Right lobe of liver (tissue), 4 donors: ENCODE data around the gene FBXL19.

Source experiments
- POLR2A ChIP-seq: fragments of 450-650 bp; IDR thresholded peaks from one replicate; pipeline ENCODE4 v1.6.1; 2017; ENCODE audit warnings: antibody characterized with exemption, mild to moderate bottlenecking
- TF ChIP-seq, protein P1 (sequence below), 4 donors: fragments of 200-600 bp in 3 of 4; fragments of 450-650 bp in 1 of 4; IDR thresholded peaks; one replicate each; pipeline versions ENCODE4 v1.5.1 to v1.8.0; 2016 to 2022; ENCODE audit warnings: antibody characterized with exemption in 4 of 4, mild to moderate bottlenecking in 2 of 4
- donor health status: DM: no; HTN: no; CAD: no.
- donor health status: DM: no; HTN: no; CAD: no.
- donor health status: DM: no; HTN: yes; CAD: no.

DNA sequence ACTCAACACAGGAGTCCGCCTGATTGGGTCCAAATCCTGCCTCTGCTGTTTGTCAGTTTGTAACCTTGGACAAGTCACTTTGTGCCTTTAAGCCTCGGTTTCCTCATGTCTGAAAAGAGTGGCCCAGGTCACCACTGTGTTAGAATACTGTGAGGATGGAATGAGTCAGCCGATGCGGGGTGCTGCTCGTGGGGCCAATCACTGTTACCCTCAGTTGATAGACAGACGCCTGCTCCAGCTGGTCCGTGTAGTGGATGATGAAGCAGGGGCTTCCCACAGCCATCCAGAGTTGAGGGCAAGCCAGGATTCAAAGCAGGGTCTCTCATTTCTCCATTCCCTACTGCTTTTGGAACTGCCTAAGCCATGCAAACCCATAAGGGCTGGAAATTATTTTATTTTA is 5.8 kb downstream of the FBXL19 start:
- TF ChIP-seq, protein P1, sequence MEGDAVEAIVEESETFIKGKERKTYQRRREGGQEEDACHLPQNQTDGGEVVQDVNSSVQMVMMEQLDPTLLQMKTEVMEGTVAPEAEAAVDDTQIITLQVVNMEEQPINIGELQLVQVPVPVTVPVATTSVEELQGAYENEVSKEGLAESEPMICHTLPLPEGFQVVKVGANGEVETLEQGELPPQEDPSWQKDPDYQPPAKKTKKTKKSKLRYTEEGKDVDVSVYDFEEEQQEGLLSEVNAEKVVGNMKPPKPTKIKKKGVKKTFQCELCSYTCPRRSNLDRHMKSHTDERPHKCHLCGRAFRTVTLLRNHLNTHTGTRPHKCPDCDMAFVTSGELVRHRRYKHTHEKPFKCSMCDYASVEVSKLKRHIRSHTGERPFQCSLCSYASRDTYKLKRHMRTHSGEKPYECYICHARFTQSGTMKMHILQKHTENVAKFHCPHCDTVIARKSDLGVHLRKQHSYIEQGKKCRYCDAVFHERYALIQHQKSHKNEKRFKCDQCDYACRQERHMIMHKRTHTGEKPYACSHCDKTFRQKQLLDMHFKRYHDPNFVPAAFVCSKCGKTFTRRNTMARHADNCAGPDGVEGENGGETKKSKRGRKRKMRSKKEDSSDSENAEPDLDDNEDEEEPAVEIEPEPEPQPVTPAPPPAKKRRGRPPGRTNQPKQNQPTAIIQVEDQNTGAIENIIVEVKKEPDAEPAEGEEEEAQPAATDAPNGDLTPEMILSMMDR (IDR thresholded peaks at IDR 0.05) = no peak
- TF ChIP-seq POLR2A = no peak
